ENCODE results near the gene NCR1.
A peak's percentile ranks its signal among the peaks of the same experiment; 100 is the strongest.
"Not testable (repeated sequence)": the region's sequence is repeated elsewhere in the genome, so short reads cannot be mapped to it uniquely, and the experiment has no call there.

NCR1 gene

GRCh38 chr19:54881884-54882283 is 24.1 kb upstream of the NCR1 start:
- no peak overlapping the region for H3K4me3 ChIP-seq (ENCODE audit: low read depth, low read length)
- no peak for TF ChIP-seq CTCF (IDR thresholded peaks at IDR 0.05; ENCODE audit: control insufficient read depth, extremely low read depth, insufficient read depth)
- DNase-seq (ENCODE audit: low read depth) = no peak

GRCh38 chr19:54882758-54883157 is 23.2 kb upstream of the NCR1 start:
- DNase-seq (ENCODE audit: low read depth) = no peak
- no peak overlapping the region for H3K4me3 ChIP-seq (ENCODE audit: low read depth, low read length)
- peak; percentile 30; the same call in 1 of the 2 replicates for TF ChIP-seq CTCF (IDR thresholded peaks at IDR 0.05; ENCODE audit: control insufficient read depth, extremely low read depth, insufficient read depth)

- no peak overlapping the region for H3K4me3 ChIP-seq (ENCODE audit: low read depth, low read length)
- no peak for TF ChIP-seq CTCF (IDR thresholded peaks at IDR 0.05; ENCODE audit: control insufficient read depth, extremely low read depth, insufficient read depth)
- no peak for DNase-seq (ENCODE audit: low read depth)
Measured at GRCh38 chr19:54883228-54883627, 22.7 kb upstream of the NCR1 start.

GRCh38 chr19:54888239-54888638 is 17.7 kb upstream of the NCR1 start:
- TF ChIP-seq CTCF (IDR thresholded peaks at IDR 0.05; ENCODE audit: control insufficient read depth, extremely low read depth, insufficient read depth) = no peak
- DNase-seq (ENCODE audit: low read depth) = no peak
- H3K4me3 ChIP-seq (ENCODE audit: low read depth, low read length) = no peak overlapping the region

GRCh38 chr19:54889566-54889965 is 16.4 kb upstream of the NCR1 start:
- no peak for TF ChIP-seq CTCF (IDR thresholded peaks at IDR 0.05; ENCODE audit: control insufficient read depth, extremely low read depth, insufficient read depth)
- H3K4me3 ChIP-seq (ENCODE audit: low read depth, low read length) = no peak overlapping the region
- no peak for DNase-seq (ENCODE audit: low read depth)

GRCh38 chr19:54893406-54893805 is 12.5 kb upstream of the NCR1 start:
- TF ChIP-seq CTCF (IDR thresholded peaks at IDR 0.05; ENCODE audit: control insufficient read depth, extremely low read depth, insufficient read depth) = no peak
- DNase-seq (ENCODE audit: low read depth) = no peak
- H3K4me3 ChIP-seq (ENCODE audit: low read depth, low read length) = no peak overlapping the region

GRCh38 chr19:54894106-54894505 is 11.8 kb upstream of the NCR1 start:
- DNase-seq (ENCODE audit: low read depth); H3K4me3 ChIP-seq (ENCODE audit: low read depth, low read length): not testable (repeated sequence)
